Stimulated activated naive CD8-positive, alpha-beta T cell treated with anti-CD3 and anti-CD28 coated beads, Interleukin-15, amount 100 ng/mL, for 72 hours (primary cell): ENCODE measurements around the gene NYAP1.
"Not testable (repeated sequence)": the region's sequence is repeated elsewhere in the genome, so short reads cannot be mapped to it uniquely, and the experiment has no call there.

Source experiments
- ATAC-seq: fragments of 150-1000 bp; cut with Tn5 transposase; 2 replicates; pipeline ENCODE4 v1.10.0; 2021; ENCODE audit warnings: mild to moderate bottlenecking, moderate library complexity
- DNase-seq, 2 donors: peaks; one replicate each; pipeline ENCODE4 v3.0.0; 2021 to 2022
- H3K27ac Mint-ChIP-seq, 2 donors: one replicate each; pipeline ENCODE4 v1.8.0; 2022; ENCODE audit warnings: mild to moderate bottlenecking in 2 of 2, mixed read lengths in 2 of 2, moderate library complexity in 2 of 2
- H3K27me3 Mint-ChIP-seq: one replicate; pipeline ENCODE4 v1.8.0; 2022; ENCODE audit warnings: mixed read lengths
- H3K4me1 Mint-ChIP-seq: one replicate; pipeline ENCODE4 v1.8.0; 2022; ENCODE audit warnings: mild to moderate bottlenecking, mixed read lengths
- H3K4me3 Mint-ChIP-seq, 2 donors: one replicate each; pipeline ENCODE4 v1.8.0; 2022; ENCODE audit warnings: mild to moderate bottlenecking in 2 of 2, mixed read lengths in 2 of 2, moderate library complexity in 1 of 2
- H3K9me3 Mint-ChIP-seq, 2 donors: one replicate each; pipeline ENCODE4 v1.8.0; 2022; ENCODE audit warnings: mixed read lengths in 2 of 2

Gene NYAP1

GRCh38 chr7:100510437-100511239 lies 26.9 kb downstream of the NYAP1 start:
- Mint-ChIP-seq H3K27ac (no peak overlapping the region), H3K4me3 (no peak overlapping the region), H3K9me3 (no peaks in the 10 kb centered on the region), H3K4me1 (peaks cover 14% of the 10 kb centered on the region), H3K27me3 (no peaks in the 10 kb centered on the region)
- no peak for DNase-seq
- no peak for ATAC-seq

- Mint-ChIP-seq H3K4me1 (peaks cover 25% of the 10 kb centered on the region), H3K4me3 (no peak overlapping the region), H3K9me3 (no peaks in the 10 kb centered on the region), H3K27me3 (no peaks in the 10 kb centered on the region), H3K27ac (no peak overlapping the region)
- ATAC-seq (no peak), DNase-seq (no peak)
These were observed 29.6 kb downstream of the NYAP1 start for GRCh38 chr7:100513212-100513810.

DNA sequence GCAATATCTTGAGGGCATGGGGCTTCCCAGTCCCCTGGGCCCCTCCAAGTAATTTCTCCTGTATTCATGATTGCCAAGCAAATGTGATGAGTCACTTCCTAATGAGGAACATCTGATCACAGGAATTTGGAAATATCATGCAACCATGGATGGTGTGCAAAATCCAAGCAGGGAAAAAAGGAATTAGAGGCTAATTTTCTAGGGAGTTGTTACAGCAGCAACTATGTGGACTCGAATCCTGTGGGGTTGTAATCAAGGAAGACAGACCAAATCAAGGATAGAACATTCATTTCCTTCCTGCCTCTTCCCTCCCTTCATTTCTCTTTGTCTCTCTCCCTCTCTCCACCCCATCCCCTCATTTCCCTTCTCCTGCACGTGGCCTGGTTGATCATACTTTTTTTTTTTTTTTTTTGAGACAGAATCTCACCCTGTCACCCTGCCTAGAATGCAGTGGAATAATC lies 31.4 kb downstream of the NYAP1 start:
- H3K4me3 Mint-ChIP-seq = no peak overlapping the region
- ATAC-seq = no peak
- DNase-seq = no peak
- no peaks in the 10 kb centered on the region for H3K9me3 Mint-ChIP-seq
- no peak overlapping the region for H3K27ac Mint-ChIP-seq
- peaks cover 25% of the 10 kb centered on the region for H3K4me1 Mint-ChIP-seq
- H3K27me3 Mint-ChIP-seq = no peaks in the 10 kb centered on the region

DNA sequence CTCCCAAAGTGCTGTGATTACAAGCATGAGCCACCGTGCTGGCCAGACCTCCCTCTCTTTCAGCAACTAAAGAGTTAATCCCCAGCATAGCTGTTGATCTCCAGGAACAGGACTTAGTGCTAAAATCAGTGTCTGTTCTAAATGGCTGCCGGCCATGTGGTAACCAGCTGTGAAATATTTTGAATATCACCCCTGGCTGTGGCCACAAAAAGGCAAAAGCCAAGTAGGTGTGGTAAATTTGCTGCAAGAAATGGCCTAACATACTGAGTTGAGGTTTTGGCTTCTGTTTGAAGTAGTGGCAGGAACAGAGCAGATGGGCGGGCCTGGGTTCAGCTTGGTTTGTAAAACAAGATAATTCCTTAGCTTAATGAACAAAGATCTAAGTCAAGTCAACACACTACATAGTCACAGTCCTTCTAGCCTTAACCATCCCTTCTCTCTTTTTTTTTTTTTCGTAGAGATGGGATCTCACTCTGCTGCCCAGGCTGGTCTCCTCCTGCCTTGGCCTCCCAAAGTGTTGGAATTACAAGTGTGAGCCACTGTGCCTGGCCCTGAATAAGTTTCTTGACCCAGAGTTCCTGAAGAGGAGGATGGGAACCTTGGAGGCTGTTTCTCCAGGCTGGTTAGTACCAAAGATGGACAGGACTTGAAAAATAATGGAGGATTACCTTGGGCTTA lies 32.5 kb downstream of the NYAP1 start:
- Mint-ChIP-seq H3K27ac (peak overlapping the region in 1 of 2 donors; percentile 10), H3K27me3 (no peaks in the 10 kb centered on the region), H3K4me1 (peaks cover 25% of the 10 kb centered on the region), H3K4me3 (no peak overlapping the region), H3K9me3 (no peaks in the 10 kb centered on the region)
- ATAC-seq (peak; percentile 95), DNase-seq (peak; percentile 23 to 52)

DNA sequence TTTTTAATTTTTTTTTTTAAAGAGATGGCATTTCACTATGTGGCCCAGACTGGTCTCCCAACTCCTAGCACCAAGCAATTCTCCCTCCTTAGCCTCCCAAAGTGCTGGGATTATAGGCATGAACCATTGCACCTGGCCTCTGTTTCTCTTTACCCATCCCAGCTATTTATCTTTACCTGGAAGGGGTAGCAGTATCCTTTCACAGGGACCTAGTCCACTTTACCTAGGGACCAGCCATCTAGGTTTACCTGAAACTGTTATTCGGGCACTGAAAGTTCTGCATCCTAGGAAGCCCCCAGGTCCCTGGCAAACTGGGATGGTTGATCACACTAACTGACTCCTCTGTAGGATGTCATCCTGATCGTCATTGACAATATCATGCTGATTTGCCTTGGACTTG lies 33.6 kb downstream of the NYAP1 start:
- no peak for DNase-seq
- H3K4me3 Mint-ChIP-seq = no peak overlapping the region
- no peaks in the 10 kb centered on the region for H3K27me3 Mint-ChIP-seq
- no peaks in the 10 kb centered on the region for H3K9me3 Mint-ChIP-seq
- H3K27ac Mint-ChIP-seq = no peak overlapping the region
- no peak for ATAC-seq
- peaks cover 25% of the 10 kb centered on the region for H3K4me1 Mint-ChIP-seq

DNA sequence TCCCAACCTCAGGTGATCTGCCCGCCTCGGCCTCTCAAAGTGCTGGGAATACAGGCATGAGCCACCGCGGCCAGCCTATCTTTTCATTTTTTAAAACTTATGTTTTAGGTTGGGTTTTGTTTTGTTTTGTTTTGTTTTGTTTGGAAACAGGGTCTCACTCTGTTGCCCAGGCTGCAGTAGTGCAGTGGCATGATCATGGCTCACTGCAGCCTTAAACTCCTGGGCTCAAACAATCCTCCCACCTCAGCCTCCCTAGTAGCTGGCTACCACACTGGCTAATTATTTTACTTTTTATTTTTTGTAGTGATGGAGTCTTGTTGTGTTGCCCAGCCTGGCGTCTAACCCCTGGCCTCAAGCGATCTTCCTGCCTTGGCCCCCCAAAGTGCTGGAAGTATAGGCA lies 35.9 kb downstream of the NYAP1 start:
- no peaks in the 10 kb centered on the region for H3K27me3 Mint-ChIP-seq
- ATAC-seq (no peak), DNase-seq (no peak)
- H3K9me3 Mint-ChIP-seq = no peaks in the 10 kb centered on the region
- peaks cover 20% of the 10 kb centered on the region for H3K4me1 Mint-ChIP-seq
- H3K27ac Mint-ChIP-seq = no peak overlapping the region
- no peak overlapping the region for H3K4me3 Mint-ChIP-seq

- Mint-ChIP-seq H3K27me3 (no peaks in the 10 kb centered on the region), H3K27ac (no peak overlapping the region), H3K9me3 (no peaks in the 10 kb centered on the region), H3K4me1 (peaks cover 16% of the 10 kb centered on the region), H3K4me3 (no peak overlapping the region)
- DNase-seq (no peak), ATAC-seq (no peak)
These were observed 36.4 kb downstream of the NYAP1 start for GRCh38 chr7:100520138-100520537.

- H3K27ac Mint-ChIP-seq = no peak overlapping the region
- peaks cover 7% of the 10 kb centered on the region for H3K4me1 Mint-ChIP-seq
- H3K27me3 Mint-ChIP-seq = no peaks in the 10 kb centered on the region
- DNase-seq (no peak), ATAC-seq (no peak)
- H3K9me3 Mint-ChIP-seq = no peaks in the 10 kb centered on the region
- H3K4me3 Mint-ChIP-seq = no peak overlapping the region
These were observed 37.3 kb downstream of the NYAP1 start for GRCh38 chr7:100521076-100521475.

GRCh38 chr7:100521909-100522593 lies 38.3 kb downstream of the NYAP1 start:
- H3K4me3 Mint-ChIP-seq, H3K27ac Mint-ChIP-seq, H3K27me3 Mint-ChIP-seq, DNase-seq, H3K4me1 Mint-ChIP-seq, H3K9me3 Mint-ChIP-seq, ATAC-seq: not testable (repeated sequence)

DNA sequence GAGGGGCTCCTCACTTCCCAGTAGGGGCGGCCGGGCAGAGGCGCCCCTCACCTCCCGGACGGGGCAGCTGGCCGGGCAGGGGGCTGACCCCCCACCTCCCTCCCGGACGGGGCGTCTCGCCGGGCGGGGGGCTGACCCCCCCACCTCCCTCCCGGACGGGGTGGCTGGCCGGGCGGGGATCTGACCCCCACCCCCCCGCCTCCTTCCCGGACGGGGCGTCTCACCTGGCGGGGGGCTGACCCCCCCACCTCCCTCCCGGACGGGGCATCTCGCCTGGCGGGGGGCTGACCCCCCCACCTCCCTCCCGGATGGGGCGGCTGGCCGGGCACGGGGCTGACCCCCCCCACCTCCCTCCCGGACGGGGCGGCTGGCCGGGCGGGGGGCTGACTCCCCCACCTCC lies 39.5 kb downstream of the NYAP1 start:
- not testable (repeated sequence) for DNase-seq, H3K27me3 Mint-ChIP-seq, H3K27ac Mint-ChIP-seq, H3K9me3 Mint-ChIP-seq, H3K4me3 Mint-ChIP-seq
- H3K4me1 Mint-ChIP-seq = peaks cover 11% of the 10 kb centered on the region
- peak; percentile 68 for ATAC-seq

DNA sequence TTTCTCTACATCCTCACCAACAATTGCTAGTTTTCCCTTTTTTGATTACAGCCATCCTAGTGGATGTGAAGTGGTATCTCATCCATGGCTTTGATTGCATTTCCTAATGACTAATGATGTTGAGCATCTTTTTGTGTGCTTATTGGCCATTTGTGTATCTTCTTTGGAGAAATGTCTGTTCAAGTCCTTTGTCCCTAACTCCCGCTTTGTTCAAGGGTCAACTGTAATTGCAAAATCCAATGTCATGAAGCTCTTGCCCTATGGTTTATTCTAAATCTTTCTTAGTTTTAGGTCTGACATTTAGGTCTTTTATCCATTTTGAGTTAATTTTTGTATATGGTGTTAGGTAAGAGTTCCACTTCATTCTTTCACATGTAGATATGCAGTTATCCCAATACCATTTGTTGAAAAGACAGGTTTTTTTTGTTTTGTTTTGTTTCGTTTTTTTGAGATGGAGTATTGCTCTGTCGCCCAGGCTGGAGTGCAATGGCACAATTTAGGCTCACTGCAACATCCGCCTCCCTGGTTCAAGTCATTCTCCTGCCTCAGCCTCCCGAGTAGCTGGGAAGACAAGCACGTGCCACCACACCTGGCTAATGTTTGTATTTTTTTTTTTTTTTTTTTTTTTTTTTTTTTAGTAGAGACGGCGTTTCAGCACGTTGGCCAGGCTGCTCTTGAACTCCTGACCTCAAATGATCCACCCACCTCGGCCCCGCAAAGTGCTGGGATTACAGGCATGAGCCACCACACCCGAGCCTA lies 44.6 kb downstream of the NYAP1 start:
- H3K27ac Mint-ChIP-seq, ATAC-seq, H3K27me3 Mint-ChIP-seq, H3K9me3 Mint-ChIP-seq, DNase-seq: not testable (repeated sequence)
- Mint-ChIP-seq H3K4me3 (peak overlapping the region in 1 of 2 donors; percentile 17), H3K4me1 (peaks cover 13% of the 10 kb centered on the region)

GRCh38 chr7:100532165-100533022 lies 48.7 kb downstream of the NYAP1 start:
- Mint-ChIP-seq H3K27me3 (no peaks in the 10 kb centered on the region), H3K4me3 (no peak overlapping the region), H3K27ac (no peak overlapping the region), H3K9me3 (no peaks in the 10 kb centered on the region), H3K4me1 (peaks cover 12% of the 10 kb centered on the region)
- DNase-seq (no peak), ATAC-seq (no peak)

DNA sequence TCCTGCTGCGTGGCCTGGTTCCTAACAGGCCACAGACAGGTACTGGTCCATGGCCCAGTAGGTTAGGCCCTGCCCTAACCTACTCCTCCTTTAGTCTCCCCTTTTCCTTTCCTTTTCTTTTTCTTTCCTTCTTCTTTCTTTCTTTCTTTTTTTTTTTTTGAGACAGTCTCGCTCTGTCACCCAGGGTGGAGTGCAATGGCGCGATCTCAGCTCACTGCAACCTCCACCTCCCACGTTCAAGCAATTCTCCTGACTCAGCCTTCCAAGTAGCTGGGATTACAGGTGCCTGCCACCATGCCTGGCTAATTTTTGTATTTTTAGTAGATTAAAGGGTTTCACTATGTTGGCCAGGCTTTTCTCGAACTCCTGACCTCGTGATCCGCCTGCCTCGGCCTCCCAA lies 52.3 kb downstream of the NYAP1 start:
- peaks cover 25% of the 10 kb centered on the region for H3K4me1 Mint-ChIP-seq
- H3K27ac Mint-ChIP-seq, H3K4me3 Mint-ChIP-seq, H3K27me3 Mint-ChIP-seq, DNase-seq, ATAC-seq, H3K9me3 Mint-ChIP-seq: not testable (repeated sequence)

DNA sequence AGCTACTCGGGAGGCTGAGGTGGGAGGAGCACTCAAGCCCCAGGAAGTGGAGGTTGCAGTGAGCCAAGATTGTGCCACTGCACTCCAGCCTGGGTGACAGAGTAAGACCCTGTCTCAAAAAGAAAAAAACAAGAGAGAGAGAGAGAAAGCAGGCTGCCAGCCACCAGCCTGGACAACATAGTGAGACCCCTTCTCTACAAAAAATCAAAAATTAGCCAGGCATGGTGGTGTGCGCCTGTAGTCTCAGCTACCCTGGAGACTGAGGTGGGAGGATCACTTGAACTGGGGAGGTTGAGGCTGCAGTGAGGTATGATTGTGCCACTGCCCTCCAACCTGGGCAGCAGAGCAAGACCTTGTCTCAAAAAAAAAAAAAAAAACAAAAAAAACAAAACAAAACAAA lies 53.0 kb downstream of the NYAP1 start:
- peak overlapping the region in 1 of 2 donors; percentile 69 for H3K27ac Mint-ChIP-seq
- H3K4me1 Mint-ChIP-seq = peaks cover 32% of the 10 kb centered on the region
- not testable (repeated sequence) for DNase-seq, H3K27me3 Mint-ChIP-seq, H3K9me3 Mint-ChIP-seq, ATAC-seq, H3K4me3 Mint-ChIP-seq
